Left ventricle myocardium inferior (tissue), 1 donor: ENCODE data around the gene MAP4K3. TPM values are rescaled to one million over a fixed set of nuclear protein-coding genes. Genes with fewer than 3 reads are reported as not detected.

Source experiments
- DNase-seq: peaks from one replicate; pipeline ENCODE4 v3.0.0-alpha.2; 2020
- H3K27ac ChIP-seq: fragments of 200-600 bp; replicated peaks from 2 replicates; pipeline ENCODE4 v1.8.0; 2021
- H3K27me3 ChIP-seq: fragments of 200-600 bp; 2 replicates; pipeline ENCODE4 v1.8.0; 2021; ENCODE audit warnings: low read depth
- H3K36me3 ChIP-seq: fragments of 200-600 bp; 2 replicates; pipeline ENCODE4 v1.8.0; 2021
- H3K4me1 ChIP-seq: fragments of 200-600 bp; 2 replicates; pipeline ENCODE4 v1.8.0; 2021
- H3K4me3 ChIP-seq: fragments of 200-600 bp; 2 replicates; pipeline ENCODE4 v1.8.0; 2021; ENCODE audit warnings: mild to moderate bottlenecking, moderate library complexity
- H3K9me3 ChIP-seq: fragments of 200-600 bp; replicated peaks from 2 replicates; pipeline ENCODE4 v1.8.0; 2021
- CTCF ChIP-seq: fragments of 200-600 bp; IDR thresholded peaks from 2 replicates; pipeline ENCODE4 v1.8.0; 2021; ENCODE audit warnings: antibody characterized with exemption, mild to moderate bottlenecking, borderline replicate concordance
- intact Hi-C: fragments of 100-400 bp; cut with micrococcal nuclease; formaldehyde crosslinking; loops from one replicate; pipeline ENCODE4 v1.11.0; 2022
- long read RNA-seq: library from polyadenylated mRNA; unstranded; transcript quantifications from one replicate; pipeline ENCODE4 v2.0.0, GENCODE V29; 2021
- total RNA-seq: library from RNA; stranded (reverse); fragmentation: NEBNext Ultra II Directional; extraction: Animal tissue kit (Norgen Biotek cat#: 25700); gene quantifications from one replicate; pipeline ENCODE4 v1.2.1, GENCODE V29; 2021
- donor health status: DM: no; HTN: yes; CAD: no; lungs with severe emphysema.

Gene MAP4K3
- 37.1 TPM for total RNA-seq
- long read RNA-seq, full-length matches to known transcripts, result 41 of 58 reads
- long read RNA-seq, partial matches to known transcripts, result 5 of 58 reads
- long read RNA-seq, other reads (novel, unspliced or antisense), result 12 of 58 reads

GRCh38 chr2:39436592-39437521 is at the start of gene MAP4K3:
TSS of gene MAP4K3 (minus strand) at chr2:39437285. CDS start at chr2:39436987, 298 bp downstream.
- no peak for TF ChIP-seq CTCF
- Histone ChIP-seq H3K27me3 (no peaks in the 10 kb centered on the region), H3K36me3 (no peaks in the 10 kb centered on the region), H3K27ac (peak within 1 kb of the TSS; percentile 99), H3K4me3 (peak within 1 kb of the TSS; percentile 95), H3K9me3 (no peaks in the 10 kb centered on the region), H3K4me1 (peaks cover 76% of the 10 kb centered on the region)
- intact Hi-C loops, result loop anchor here (5.0 kb wide), 1 partner anchor 55 kb away; no protein-coding TSS in a partner anchor
- peak; percentile 95 for DNase-seq

- Histone ChIP-seq H3K27me3 (no peaks in the 10 kb centered on the region), H3K4me1 (peaks cover 25% of the 10 kb centered on the region), H3K27ac (no peak overlapping the region), H3K36me3 (no peaks in the 10 kb centered on the region), H3K9me3 (no peaks in the 10 kb centered on the region), H3K4me3 (no peak overlapping the region)
- intact Hi-C loops, result no loop called here
- no peak for TF ChIP-seq CTCF
- DNase-seq, result no peak
Measured at GRCh38 chr2:39486071-39486470, 49.0 kb upstream of the MAP4K3 start.

GRCh38 chr2:39484620-39485495 is 47.8 kb upstream of the MAP4K3 start:
- no peaks in the 10 kb centered on the region for H3K27me3 ChIP-seq
- no peaks in the 10 kb centered on the region for H3K9me3 ChIP-seq
- peaks cover 25% of the 10 kb centered on the region for H3K4me1 ChIP-seq
- no peaks in the 10 kb centered on the region for H3K36me3 ChIP-seq
- intact Hi-C loops, result no loop called here
- no peak for DNase-seq
- no peak overlapping the region for H3K27ac ChIP-seq
- no peak overlapping the region for H3K4me3 ChIP-seq
- no peak for TF ChIP-seq CTCF

GRCh38 chr2:39484206-39484605 is 47.1 kb upstream of the MAP4K3 start:
- H3K27ac ChIP-seq, result peak overlapping the region; percentile 2
- no peaks in the 10 kb centered on the region for H3K9me3 ChIP-seq
- no peak for DNase-seq
- no peaks in the 10 kb centered on the region for H3K27me3 ChIP-seq
- H3K36me3 ChIP-seq, result no peaks in the 10 kb centered on the region
- intact Hi-C loops, result no loop called here
- no peak for TF ChIP-seq CTCF
- H3K4me1 ChIP-seq, result peaks cover 25% of the 10 kb centered on the region
- no peak overlapping the region for H3K4me3 ChIP-seq

GRCh38 chr2:39483534-39483933 is 46.4 kb upstream of the MAP4K3 start:
- Histone ChIP-seq H3K27me3 (no peaks in the 10 kb centered on the region), H3K4me3 (no peak overlapping the region), H3K36me3 (peaks cover under 1% of the 10 kb centered on the region), H3K9me3 (no peaks in the 10 kb centered on the region), H3K4me1 (peaks cover 25% of the 10 kb centered on the region), H3K27ac (peak overlapping the region; percentile 2)
- no peak for DNase-seq
- intact Hi-C loops, result no loop called here
- TF ChIP-seq CTCF, result no peak
